ENCODE measurements around the gene EFCAB6. TPM values are rescaled to one million over a fixed set of nuclear protein-coding genes. Genes with fewer than 3 reads are reported as not detected.

EFCAB6 gene
- total RNA-seq, 1 donor from 2014 or later: not detected

DNA sequence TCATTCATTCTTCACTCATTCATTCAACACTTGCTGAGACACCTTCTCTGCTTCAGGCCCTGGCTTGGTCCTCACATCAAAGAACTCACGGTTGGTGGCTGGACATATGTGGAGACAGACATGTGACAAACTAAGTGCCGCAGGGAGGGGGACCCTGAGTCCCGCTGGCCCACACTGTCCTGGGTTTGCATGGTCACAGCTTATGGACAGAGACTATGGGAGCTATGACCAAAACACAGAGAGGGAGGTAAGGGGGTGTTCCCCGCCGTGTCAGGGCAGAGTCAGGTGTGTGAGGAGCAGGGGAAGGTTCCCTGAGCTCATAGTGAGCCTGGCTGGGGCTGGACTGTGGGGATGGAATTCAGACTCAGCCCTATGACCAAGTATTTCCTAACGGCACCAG, 277.2 kb downstream of the EFCAB6 start:
- no peaks in the 10 kb centered on the region for H3K36me3 Mint-ChIP-seq (ENCODE audit: low read depth)
- peaks cover 9% of the 10 kb centered on the region for H3K27me3 Mint-ChIP-seq
- intact Hi-C loops (cut with micrococcal nuclease): no loop called here
- H3K9me3 Mint-ChIP-seq: no peaks in the 10 kb centered on the region
- no peaks in the 10 kb centered on the region for H3K4me1 Mint-ChIP-seq
- ATAC-seq (ENCODE audit: low read depth) (no peak), DNase-seq (no peak)
- ChIA-PET POLR2A (no interaction called here), CTCF (no interaction called here)
- no peak overlapping the region for H3K4me3 Mint-ChIP-seq
- H3K27ac Mint-ChIP-seq: no peak overlapping the region
- TF ChIP-seq, protein P1, sequence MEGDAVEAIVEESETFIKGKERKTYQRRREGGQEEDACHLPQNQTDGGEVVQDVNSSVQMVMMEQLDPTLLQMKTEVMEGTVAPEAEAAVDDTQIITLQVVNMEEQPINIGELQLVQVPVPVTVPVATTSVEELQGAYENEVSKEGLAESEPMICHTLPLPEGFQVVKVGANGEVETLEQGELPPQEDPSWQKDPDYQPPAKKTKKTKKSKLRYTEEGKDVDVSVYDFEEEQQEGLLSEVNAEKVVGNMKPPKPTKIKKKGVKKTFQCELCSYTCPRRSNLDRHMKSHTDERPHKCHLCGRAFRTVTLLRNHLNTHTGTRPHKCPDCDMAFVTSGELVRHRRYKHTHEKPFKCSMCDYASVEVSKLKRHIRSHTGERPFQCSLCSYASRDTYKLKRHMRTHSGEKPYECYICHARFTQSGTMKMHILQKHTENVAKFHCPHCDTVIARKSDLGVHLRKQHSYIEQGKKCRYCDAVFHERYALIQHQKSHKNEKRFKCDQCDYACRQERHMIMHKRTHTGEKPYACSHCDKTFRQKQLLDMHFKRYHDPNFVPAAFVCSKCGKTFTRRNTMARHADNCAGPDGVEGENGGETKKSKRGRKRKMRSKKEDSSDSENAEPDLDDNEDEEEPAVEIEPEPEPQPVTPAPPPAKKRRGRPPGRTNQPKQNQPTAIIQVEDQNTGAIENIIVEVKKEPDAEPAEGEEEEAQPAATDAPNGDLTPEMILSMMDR (IDR thresholded peaks at IDR 0.05): no peak

DNA sequence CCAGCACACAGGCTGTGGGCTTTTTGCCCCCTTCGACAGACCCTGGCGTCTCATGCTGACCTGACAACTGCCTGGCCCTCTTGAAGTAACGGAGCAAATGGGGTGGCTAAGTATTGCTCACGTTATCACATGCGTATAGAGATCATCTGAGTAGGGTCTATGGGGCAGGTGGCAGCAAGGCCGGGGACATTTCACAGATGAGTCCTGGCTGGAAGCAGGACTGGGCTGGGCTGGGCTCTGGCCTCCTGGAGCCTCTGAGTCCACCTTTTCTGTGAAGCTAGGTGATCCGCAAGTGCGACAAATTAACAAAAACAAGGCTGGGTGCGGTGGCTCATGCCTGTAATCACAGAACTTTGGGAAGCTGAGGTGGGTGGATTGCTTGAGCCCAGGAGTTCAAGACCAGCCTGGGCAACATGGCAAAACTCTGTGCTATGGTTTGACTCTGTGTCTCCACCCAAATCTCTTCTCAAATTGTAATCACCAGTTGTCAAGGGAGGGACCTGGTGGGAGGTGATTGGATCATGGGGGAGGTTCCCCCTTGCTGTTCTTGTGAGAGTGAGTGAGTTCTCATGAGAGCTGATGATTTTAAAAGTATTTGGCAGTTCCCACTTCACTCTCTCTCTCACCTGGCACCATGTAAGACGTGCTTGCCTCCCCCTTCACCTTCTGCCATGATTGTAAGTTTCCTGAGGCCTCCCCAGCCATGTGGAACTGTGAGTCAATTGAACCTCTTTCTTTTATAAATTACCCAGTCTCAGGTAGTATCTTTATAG, 278.3 kb downstream of the EFCAB6 start:
- Mint-ChIP-seq H3K4me3 (no peak overlapping the region), H3K9me3 (no peaks in the 10 kb centered on the region), H3K27me3 (peaks cover 12% of the 10 kb centered on the region), H3K27ac (no peak overlapping the region), H3K4me1 (no peaks in the 10 kb centered on the region), H3K36me3 (ENCODE audit: low read depth) (no peaks in the 10 kb centered on the region)
- CTCF ChIA-PET: no interaction called here
- TF ChIP-seq, protein P1 (IDR thresholded peaks at IDR 0.05): no peak
- POLR2A ChIA-PET: no interaction called here
- DNase-seq (no peak), ATAC-seq (ENCODE audit: low read depth) (no peak)
- intact Hi-C loops (cut with micrococcal nuclease): no loop called here

DNA sequence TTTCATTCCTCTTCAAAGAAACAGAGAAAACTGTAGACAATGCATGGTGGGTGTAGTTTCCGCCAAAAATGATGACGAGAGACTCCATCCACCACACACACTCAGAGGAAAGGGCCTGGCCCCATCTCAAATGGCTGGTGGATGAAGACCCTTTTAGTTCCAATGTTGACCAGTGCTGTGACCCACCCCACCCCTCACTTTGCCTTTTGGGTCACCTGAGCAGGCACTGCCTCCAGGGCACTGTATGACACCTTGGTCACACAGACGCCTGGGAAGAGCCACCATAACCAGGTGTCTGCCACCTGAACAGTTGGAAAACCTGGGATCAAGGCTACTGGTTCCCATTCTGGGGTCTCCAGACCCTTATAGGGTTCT, 279.0 kb downstream of the EFCAB6 start:
- DNase-seq (no peak), ATAC-seq (ENCODE audit: low read depth) (no peak)
- Mint-ChIP-seq H3K4me1 (no peaks in the 10 kb centered on the region), H3K27ac (no peak overlapping the region), H3K36me3 (ENCODE audit: low read depth) (no peaks in the 10 kb centered on the region), H3K4me3 (no peak overlapping the region), H3K9me3 (no peaks in the 10 kb centered on the region), H3K27me3 (peaks cover 11% of the 10 kb centered on the region)
- CTCF ChIA-PET: no interaction called here
- TF ChIP-seq, protein P1 (IDR thresholded peaks at IDR 0.05): no peak
- intact Hi-C loops (cut with micrococcal nuclease): no loop called here
- POLR2A ChIA-PET: no interaction called here

DNA sequence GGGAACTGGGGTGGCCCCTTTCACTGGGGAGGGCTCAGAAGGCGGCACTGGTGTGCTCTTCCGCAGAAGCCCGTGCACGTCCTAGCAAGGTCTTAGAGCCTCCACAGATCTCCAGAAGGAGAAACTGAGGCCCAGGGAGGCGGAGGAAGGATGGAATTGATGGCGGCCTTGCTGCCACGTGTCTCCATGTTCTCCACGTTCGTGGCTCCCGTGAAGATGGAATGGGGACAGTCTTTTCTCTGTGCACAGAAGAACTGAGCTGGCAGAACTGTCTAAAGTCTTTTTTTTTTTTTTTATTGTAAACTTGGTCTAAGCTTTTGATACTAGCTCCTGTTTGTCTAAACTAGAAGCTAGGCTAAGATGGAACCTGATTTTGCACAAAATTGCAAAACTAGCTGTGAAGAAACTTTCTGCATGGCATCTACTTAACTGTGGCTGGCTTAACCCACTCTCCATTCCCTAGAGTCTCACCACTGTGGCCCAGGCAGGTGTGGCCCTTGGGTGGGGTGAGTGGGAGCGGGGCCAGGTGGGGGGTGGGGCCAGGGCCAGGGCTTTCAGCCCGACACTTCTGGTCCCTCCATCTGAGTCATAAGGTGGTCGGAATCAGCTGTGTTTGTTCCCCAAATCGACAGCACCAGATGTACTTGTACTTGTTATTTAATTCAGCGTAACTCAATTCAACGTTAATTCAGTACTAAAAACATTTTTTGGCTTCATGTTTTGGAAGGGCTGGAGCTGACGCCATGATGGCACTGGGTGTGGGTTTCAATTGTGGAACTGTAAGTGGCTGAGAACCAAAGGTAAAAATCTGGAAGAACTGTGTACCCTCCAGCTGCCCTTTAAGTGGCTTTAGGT, 279.6 kb downstream of the EFCAB6 start:
- H3K4me3 Mint-ChIP-seq: no peak overlapping the region
- H3K27me3 Mint-ChIP-seq: peaks cover 8% of the 10 kb centered on the region
- H3K36me3 Mint-ChIP-seq (ENCODE audit: low read depth): no peaks in the 10 kb centered on the region
- no peaks in the 10 kb centered on the region for H3K9me3 Mint-ChIP-seq
- ATAC-seq (ENCODE audit: low read depth) (no peak), DNase-seq (no peak)
- intact Hi-C loops (cut with micrococcal nuclease): no loop called here
- ChIA-PET CTCF (no interaction called here), POLR2A (no interaction called here)
- H3K4me1 Mint-ChIP-seq: no peaks in the 10 kb centered on the region
- no peak overlapping the region for H3K27ac Mint-ChIP-seq
- TF ChIP-seq, protein P1 (IDR thresholded peaks at IDR 0.05): no peak

DNA sequence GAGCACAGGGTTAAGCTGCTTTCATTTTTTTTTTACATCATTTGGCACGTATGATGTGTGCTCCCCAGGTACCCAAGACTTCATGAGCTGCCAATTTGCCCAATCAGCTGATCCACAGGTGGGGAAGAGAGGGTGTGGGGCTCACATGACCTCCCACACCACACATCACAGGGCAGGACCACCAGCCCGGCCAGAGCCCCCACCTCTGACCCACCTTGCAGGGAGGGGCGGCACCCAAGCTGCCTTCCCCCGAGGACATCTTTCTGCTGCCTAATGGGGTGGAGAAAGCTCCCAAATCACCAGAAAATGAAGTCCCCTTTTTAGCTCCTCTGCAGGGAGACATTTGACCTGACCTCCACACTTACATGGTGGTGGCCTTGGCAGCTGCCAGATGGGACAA, 280.5 kb downstream of the EFCAB6 start:
- ATAC-seq (ENCODE audit: low read depth) (no peak), DNase-seq (no peak)
- Mint-ChIP-seq H3K36me3 (ENCODE audit: low read depth) (no peaks in the 10 kb centered on the region), H3K27me3 (peaks cover 10% of the 10 kb centered on the region), H3K9me3 (no peaks in the 10 kb centered on the region), H3K4me3 (no peak overlapping the region), H3K27ac (no peak overlapping the region), H3K4me1 (no peaks in the 10 kb centered on the region)
- ChIA-PET POLR2A (no interaction called here), CTCF (no interaction called here)
- TF ChIP-seq, protein P1 (IDR thresholded peaks at IDR 0.05): no peak
- intact Hi-C loops (cut with micrococcal nuclease): no loop called here
